Activated naive CD4-positive, alpha-beta T cell treated with anti-CD3 and anti-CD28 coated beads for 36 hours (primary cell): ENCODE data around the gene PHOX2A. TPM values are rescaled to one million over a fixed set of nuclear protein-coding genes. Genes with fewer than 3 reads are reported as not detected.

Source experiments
- CTCF ChIA-PET: fragments of 350-600 bp; sonication (Branson Sonifier 250); formaldehyde crosslinking; loops from one replicate; lab custom pipeline; 2021; ENCODE audit warnings: antibody characterized with exemption; lab: Charles Lee
- DNase-seq: peaks from one replicate; pipeline ENCODE4 v3.0.0-alpha.2; 2020
- H3K27ac Mint-ChIP-seq: one replicate; pipeline ENCODE4 v1.8.0; 2021; ENCODE audit warnings: mild to moderate bottlenecking, mixed read lengths
- H3K27me3 Mint-ChIP-seq: one replicate; pipeline ENCODE4 v1.8.0; 2021; ENCODE audit warnings: low read depth, mixed read lengths
- H3K36me3 Mint-ChIP-seq: one replicate; pipeline ENCODE4 v1.8.0; 2021; ENCODE audit warnings: low read depth, mixed read lengths
- H3K4me1 Mint-ChIP-seq: one replicate; pipeline ENCODE4 v1.8.0; 2021; ENCODE audit warnings: low read depth, mixed read lengths
- H3K4me3 Mint-ChIP-seq: one replicate; pipeline ENCODE4 v1.8.0; 2021; ENCODE audit warnings: mild to moderate bottlenecking, moderate library complexity, mixed read lengths
- H3K9me3 Mint-ChIP-seq: one replicate; pipeline ENCODE4 v1.8.0; 2021; ENCODE audit warnings: mixed read lengths
- intact Hi-C: fragments of 100-400 bp; cut with micrococcal nuclease; formaldehyde crosslinking; loops from one replicate; pipeline ENCODE4 v1.15.1; 2023
- total RNA-seq, 2 experiments: library from RNA; stranded (reverse); gene quantifications; one replicate each; pipeline ENCODE4 v1.2.3, GENCODE V29; 2021

The PHOX2A gene
- total RNA-seq, 2 experiments from 2014 or later: not detected

GRCh38 chr11:72238040-72238450 is 5.9 kb downstream of the PHOX2A start:
- no peaks in the 10 kb centered on the region for H3K9me3 Mint-ChIP-seq
- no peak overlapping the region for H3K4me3 Mint-ChIP-seq
- peak; percentile 66 for DNase-seq
- peaks cover 12% of the 10 kb centered on the region for H3K4me1 Mint-ChIP-seq
- peaks cover 5% of the 10 kb centered on the region for H3K36me3 Mint-ChIP-seq
- intact Hi-C loops: loop anchor here (2.0 kb wide), 1 partner anchor 13 kb away; the partner anchor contains the start of gene INPPL1
- CTCF ChIA-PET: interaction anchor here (0.5 to 1.8 kb wide), 10 partner anchors 10 to 206 kb away, joined by 3 to 9 read pairs (median 3); no protein-coding TSS in a partner anchor
- H3K27ac Mint-ChIP-seq: no peak overlapping the region
- H3K27me3 Mint-ChIP-seq: peaks cover 36% of the 10 kb centered on the region

- Mint-ChIP-seq H3K27ac (no peak overlapping the region), H3K4me1 (peaks cover 12% of the 10 kb centered on the region), H3K27me3 (peaks cover 29% of the 10 kb centered on the region), H3K36me3 (peaks cover 5% of the 10 kb centered on the region), H3K4me3 (no peak overlapping the region), H3K9me3 (no peaks in the 10 kb centered on the region)
- CTCF ChIA-PET: interaction anchor here (0.8 to 1.8 kb wide), 8 partner anchors 9 to 194 kb away, joined by 3 to 9 read pairs (median 3); no protein-coding TSS in a partner anchor
- intact Hi-C loops: no loop called here
- DNase-seq: no peak
These were observed 6.7 kb downstream of the PHOX2A start for GRCh38 chr11:72237112-72237931.

GRCh38 chr11:72236774-72237111 is 7.2 kb downstream of the PHOX2A start:
- H3K36me3 Mint-ChIP-seq: peaks cover 7% of the 10 kb centered on the region
- peaks cover 24% of the 10 kb centered on the region for H3K27me3 Mint-ChIP-seq
- CTCF ChIA-PET: interaction anchor here (0.8 to 1.8 kb wide), 3 partner anchors 9 to 25 kb away, joined by 3 to 4 read pairs (median 3); no protein-coding TSS in a partner anchor
- no peak for DNase-seq
- peaks cover 12% of the 10 kb centered on the region for H3K4me1 Mint-ChIP-seq
- no peak overlapping the region for H3K4me3 Mint-ChIP-seq
- intact Hi-C loops: no loop called here
- H3K9me3 Mint-ChIP-seq: no peaks in the 10 kb centered on the region
- H3K27ac Mint-ChIP-seq: no peak overlapping the region

GRCh38 chr11:72236083-72236697 is 7.8 kb downstream of the PHOX2A start:
- no peaks in the 10 kb centered on the region for H3K9me3 Mint-ChIP-seq
- no peak overlapping the region for H3K27ac Mint-ChIP-seq
- peaks cover 19% of the 10 kb centered on the region for H3K27me3 Mint-ChIP-seq
- no peak for DNase-seq
- intact Hi-C loops: no loop called here
- CTCF ChIA-PET: interaction anchor here (0.8 to 1.2 kb wide), 4 partner anchors 24 to 127 kb away, joined by 3 read pairs; no protein-coding TSS in a partner anchor
- H3K4me3 Mint-ChIP-seq: no peak overlapping the region
- peaks cover 12% of the 10 kb centered on the region for H3K4me1 Mint-ChIP-seq
- H3K36me3 Mint-ChIP-seq: peaks cover 7% of the 10 kb centered on the region

- Mint-ChIP-seq H3K27me3 (peaks cover 12% of the 10 kb centered on the region), H3K27ac (no peak overlapping the region), H3K9me3 (no peaks in the 10 kb centered on the region), H3K4me3 (no peak overlapping the region), H3K4me1 (peaks cover 7% of the 10 kb centered on the region), H3K36me3 (peaks cover 7% of the 10 kb centered on the region)
- CTCF ChIA-PET: interaction anchor here (0.6 to 1.6 kb wide), 4 partner anchors 13 to 128 kb away, joined by 3 to 4 read pairs (median 3); no protein-coding TSS in a partner anchor
- no peak for DNase-seq
- intact Hi-C loops: no loop called here
These were observed 8.5 kb downstream of the PHOX2A start for GRCh38 chr11:72235351-72236057.

- intact Hi-C loops: no loop called here
- H3K27ac Mint-ChIP-seq: peak overlapping the region; percentile 8
- H3K36me3 Mint-ChIP-seq: peaks cover 7% of the 10 kb centered on the region
These were observed 9.1 kb downstream of the PHOX2A start for GRCh38 chr11:72234920-72235319.

GRCh38 chr11:72234514-72234830 is 9.5 kb downstream of the PHOX2A start:
- Mint-ChIP-seq H3K4me3 (no peak overlapping the region), H3K27ac (peak overlapping the region; percentile 8), H3K36me3 (peaks cover 8% of the 10 kb centered on the region), H3K9me3 (no peaks in the 10 kb centered on the region), H3K27me3 (peaks cover 8% of the 10 kb centered on the region), H3K4me1 (peaks cover 3% of the 10 kb centered on the region)
- intact Hi-C loops: no loop called here
- DNase-seq: no peak
- CTCF ChIA-PET: interaction anchor here (0.6 to 1.6 kb wide), 2 partner anchors 12 to 36 kb away, joined by 3 to 4 read pairs; no protein-coding TSS in a partner anchor

More at GRCh38 chr11:72234920-72235319, 9.1 kb downstream of the PHOX2A start:
- Mint-ChIP-seq H3K27me3 (peaks cover 9% of the 10 kb centered on the region), H3K4me3 (no peak overlapping the region), H3K9me3 (no peaks in the 10 kb centered on the region), H3K4me1 (peaks cover 3% of the 10 kb centered on the region)
- DNase-seq: no peak
- CTCF ChIA-PET: interaction anchor here (0.6 to 1.6 kb wide), 2 partner anchors 12 to 37 kb away, joined by 3 to 4 read pairs; no protein-coding TSS in a partner anchor

GRCh38 chr11:72233773-72234513 is 10.0 kb downstream of the PHOX2A start:
- Mint-ChIP-seq H3K4me3 (no peak overlapping the region), H3K9me3 (no peaks in the 10 kb centered on the region), H3K27me3 (peaks cover 2% of the 10 kb centered on the region), H3K36me3 (peaks cover 13% of the 10 kb centered on the region), H3K27ac (no peak overlapping the region), H3K4me1 (no peaks in the 10 kb centered on the region)
- intact Hi-C loops: no loop called here
- CTCF ChIA-PET: interaction anchor here (1.6 kb wide), 1 partner anchor 36 kb away, joined by 4 read pairs; no protein-coding TSS in a partner anchor
- DNase-seq: no peak

GRCh38 chr11:72233056-72233772 is 10.8 kb downstream of the PHOX2A start:
- H3K9me3 Mint-ChIP-seq: no peaks in the 10 kb centered on the region
- no peaks in the 10 kb centered on the region for H3K27me3 Mint-ChIP-seq
- peaks cover 14% of the 10 kb centered on the region for H3K36me3 Mint-ChIP-seq
- no peak overlapping the region for H3K4me3 Mint-ChIP-seq
- CTCF ChIA-PET: no interaction called here
- no peaks in the 10 kb centered on the region for H3K4me1 Mint-ChIP-seq
- DNase-seq: no peak
- no peak overlapping the region for H3K27ac Mint-ChIP-seq
- intact Hi-C loops: no loop called here

GRCh38 chr11:72232260-72233055 is 11.5 kb downstream of the PHOX2A start:
- no peak for DNase-seq
- CTCF ChIA-PET: no interaction called here
- no peaks in the 10 kb centered on the region for H3K4me1 Mint-ChIP-seq
- no peaks in the 10 kb centered on the region for H3K27me3 Mint-ChIP-seq
- no peak overlapping the region for H3K27ac Mint-ChIP-seq
- no peak overlapping the region for H3K4me3 Mint-ChIP-seq
- intact Hi-C loops: no loop called here
- peaks cover 14% of the 10 kb centered on the region for H3K36me3 Mint-ChIP-seq
- H3K9me3 Mint-ChIP-seq: no peaks in the 10 kb centered on the region
